VCaP (cell line): ENCODE measurements around the gene S100A4.

Source experiments
- H3K27ac ChIP-seq: fragments of 450-650 bp; 2 replicates; pipeline ENCODE4 v1.5.1; 2017
- CTCF ChIP-seq: fragments of 450-650 bp; conservative IDR thresholded peaks from 2 replicates; pipeline ENCODE4 v1.5.1; 2017; ENCODE audit warnings: mild to moderate bottlenecking, moderate library complexity

Gene S100A4

GRCh38 chr1:153536671-153537375 is 8.8 kb downstream of the S100A4 start:
- no peak for TF ChIP-seq CTCF
- H3K27ac ChIP-seq = peak overlapping the region; percentile 59; the same call in 1 of the 2 replicates

GRCh38 chr1:153536012-153536670 is 9.5 kb downstream of the S100A4 start:
- H3K27ac ChIP-seq = peak overlapping the region; percentile 59; the same call in 1 of the 2 replicates
- TF ChIP-seq CTCF = no peak

- H3K27ac ChIP-seq = peak within 1 kb of the TSS; percentile 59; the same call in 1 of the 2 replicates
These were observed 10.2 kb downstream of the S100A4 start, which contains the start of gene S100A6 for GRCh38 chr1:153535242-153536011. TSS of gene S100A6 (minus strand) at chr1:153535991. CDS start at chr1:153535339, 652 bp downstream.

GRCh38 chr1:153534925-153535241 is 10.7 kb downstream of the S100A4 start:
- TF ChIP-seq CTCF = no peak
- H3K27ac ChIP-seq = no peak overlapping the region

More at GRCh38 chr1:153535242-153536011, 10.2 kb downstream of the S100A4 start, which contains the start of gene S100A6:
- no peak for TF ChIP-seq CTCF

GRCh38 chr1:153534226-153534924 is 11.2 kb downstream of the S100A4 start:
- no peak overlapping the region for H3K27ac ChIP-seq
- TF ChIP-seq CTCF = no peak

- no peak for TF ChIP-seq CTCF
- no peak overlapping the region for H3K27ac ChIP-seq
These were observed 11.9 kb downstream of the S100A4 start for GRCh38 chr1:153533689-153534201.
